H1 (cell line): Measurements from ENCODE around the gene TARP.

Experiments used
- CBX5 ChIP-seq: fragments of 300-800, 300-1000 bp; sonication (generic); IDR thresholded peaks from 2 replicates; pipeline ENCODE4 v1.7.1; 2016; ENCODE audit warnings: antibody characterized with exemption, low read length, low read depth
- CHD7 ChIP-seq: fragments of 300-600 bp; sonication (generic); IDR thresholded peaks from 2 replicates; pipeline ENCODE4 v1.7.1; 2012; ENCODE audit warnings: low read length, moderate library complexity, mild to moderate bottlenecking, inconsistent platforms; ENCODE audit not compliant: insufficient replicate concordance
- KDM5A ChIP-seq: fragments of 200-600 bp; IDR thresholded peaks from 2 replicates; pipeline ENCODE4 v1.7.1; 2012; ENCODE audit warnings: mild to moderate bottlenecking, low read length, inconsistent platforms, mixed read lengths
- RAD21 ChIP-seq, 2 experiments: IDR thresholded peaks in 1 of 2; conservative IDR thresholded peaks in 1 of 2; 2 replicates each; pipeline ENCODE4 v1.6.1; 2011; ENCODE audit warnings: low read depth in 2 of 2, low read length in 2 of 2, improper control_type of control experiment in 1 of 2, inconsistent platforms in 1 of 2, mild to moderate bottlenecking in 1 of 2, moderate library complexity in 1 of 2

TARP gene

GRCh38 chr7:38211486-38211885 is 62.0 kb downstream of the TARP start (continued):
- TF ChIP-seq CHD7 (no peak), KDM5A (no peak), CBX5 (no peak), RAD21 (IDR thresholded peaks at IDR 0.05 in 1 of 2, conservative IDR thresholded peaks at IDR 0.05 in 1 of 2; ENCODE audit: low read depth in 2 of 2, low read length in 2 of 2) (no peak)
